H9 (cell line): ENCODE data around the gene PSMB7. TPM values are rescaled to one million over a fixed set of nuclear protein-coding genes. Genes with fewer than 3 reads are reported as not detected.

Source experiments
- DNase-seq: peaks from one replicate; pipeline ENCODE4 v3.0.0-alpha.2; 2017
- H2AFZ ChIP-seq: one replicate; pipeline ENCODE4 v1.6.1; 2013; ENCODE audit warnings: mild to moderate bottlenecking, low read length, control low read depth, moderate library complexity
- H2AK5ac ChIP-seq: 2 replicates; pipeline ENCODE4 v1.6.1; 2013; ENCODE audit warnings: low read length, control low read depth, mixed read lengths; ENCODE audit not compliant: insufficient read length
- H2BK120ac ChIP-seq: one replicate; pipeline ENCODE4 v1.6.1; 2013; ENCODE audit warnings: low read depth, mild to moderate bottlenecking, low read length, control low read depth, inconsistent platforms; ENCODE audit not compliant: poor library complexity, severe bottlenecking
- H2BK12ac ChIP-seq: 2 replicates; pipeline ENCODE4 v1.6.1; 2013; ENCODE audit warnings: low read length, control low read depth, mixed read lengths, low read depth; ENCODE audit not compliant: insufficient read length
- H2BK15ac ChIP-seq: 2 replicates; pipeline ENCODE4 v1.6.1; 2013; ENCODE audit warnings: low read depth, low read length, control low read depth
- H2BK20ac ChIP-seq: one replicate; pipeline ENCODE4 v1.6.1; 2013; ENCODE audit warnings: low read depth, mild to moderate bottlenecking, low read length, control low read depth, inconsistent platforms; ENCODE audit not compliant: poor library complexity, severe bottlenecking
- H2BK5ac ChIP-seq: 2 replicates; pipeline ENCODE4 v1.6.1; 2013; ENCODE audit warnings: low read length, control low read depth, mixed read lengths; ENCODE audit not compliant: insufficient read length
- H3K14ac ChIP-seq: 2 replicates; pipeline ENCODE4 v1.6.1; 2013; ENCODE audit warnings: low read length, control low read depth; ENCODE audit not compliant: insufficient read depth
- H3K18ac ChIP-seq: 2 replicates; pipeline ENCODE4 v1.6.1; 2013; ENCODE audit warnings: low read depth, mild to moderate bottlenecking, mixed read lengths, low read length, control low read depth; ENCODE audit not compliant: insufficient read length
- H3K23ac ChIP-seq: 2 replicates; pipeline ENCODE4 v1.6.1; 2013; ENCODE audit warnings: low read length, control low read depth, mixed read lengths, low read depth; ENCODE audit not compliant: insufficient read length
- H3K23me2 ChIP-seq: 2 replicates; pipeline ENCODE4 v1.6.1; 2013; ENCODE audit warnings: low read depth, mild to moderate bottlenecking, mixed read lengths, low read length, control low read depth; ENCODE audit not compliant: insufficient read length, poor library complexity, severe bottlenecking
- H3K27ac ChIP-seq: 2 replicates; pipeline ENCODE4 v1.5.1; 2013; ENCODE audit warnings: low read length, control low read depth, mixed read lengths, low read depth; ENCODE audit not compliant: insufficient read length
- H3K27me3 ChIP-seq: 2 replicates; pipeline ENCODE4 v1.6.1; 2013; ENCODE audit warnings: low read length, control low read depth, inconsistent platforms; ENCODE audit not compliant: insufficient read depth
- H3K4ac ChIP-seq: 2 replicates; pipeline ENCODE4 v1.6.1; 2013; ENCODE audit warnings: low read depth, mild to moderate bottlenecking, control low read depth, inconsistent platforms, low read length, moderate library complexity
- H3K4me1 ChIP-seq: 2 replicates; pipeline ENCODE4 v1.6.1; 2013; ENCODE audit warnings: low read length, control low read depth, inconsistent platforms; ENCODE audit not compliant: insufficient read depth
- H3K4me2 ChIP-seq: 2 replicates; pipeline ENCODE4 v1.6.1; 2013; ENCODE audit warnings: low read length, control low read depth, mixed read lengths; ENCODE audit not compliant: insufficient read length, insufficient read depth
- H3K56ac ChIP-seq: 2 replicates; pipeline ENCODE4 v1.6.1; 2013; ENCODE audit warnings: low read depth, mild to moderate bottlenecking, mixed read lengths, low read length, control low read depth; ENCODE audit not compliant: insufficient read length
- H3K79me1 ChIP-seq: 2 replicates; pipeline ENCODE4 v1.6.1; 2013; ENCODE audit warnings: low read depth, mild to moderate bottlenecking, moderate library complexity, low read length, control low read depth, inconsistent platforms; ENCODE audit not compliant: insufficient read depth, poor library complexity, severe bottlenecking
- H3K79me2 ChIP-seq: 2 replicates; pipeline ENCODE4 v1.6.1; 2013; ENCODE audit warnings: low read length, control low read depth, inconsistent platforms; ENCODE audit not compliant: insufficient read depth
- H3K9ac ChIP-seq: 2 replicates; pipeline ENCODE4 v1.6.1; 2013; ENCODE audit warnings: low read length, control low read depth, mixed read lengths; ENCODE audit not compliant: insufficient read length; ENCODE audit errors: extremely low read depth
- H3K9me3 ChIP-seq: one replicate; pipeline ENCODE4 v1.6.1; 2013; ENCODE audit warnings: low read depth, low read length, inconsistent platforms; ENCODE audit not compliant: control insufficient read depth
- H3T11ph ChIP-seq: one replicate; pipeline ENCODE4 v1.6.1; 2013; ENCODE audit warnings: mild to moderate bottlenecking, low read length, control low read depth, inconsistent platforms
- H4K20me1 ChIP-seq: one replicate; pipeline ENCODE4 v1.6.1; 2013; ENCODE audit not compliant: control insufficient read depth, insufficient read length, insufficient read depth
- H4K5ac ChIP-seq: 2 replicates; pipeline ENCODE4 v1.6.1; 2013; ENCODE audit warnings: low read depth, mild to moderate bottlenecking, mixed read lengths, low read length, control low read depth; ENCODE audit not compliant: insufficient read length
- H4K8ac ChIP-seq: replicated peaks from 2 replicates; pipeline ENCODE4 v1.6.1; 2013; ENCODE audit warnings: low read length, control low read depth, mixed read lengths, low read depth; ENCODE audit not compliant: insufficient read length
- H4K91ac ChIP-seq: 2 replicates; pipeline ENCODE4 v1.6.1; 2013; ENCODE audit warnings: low read depth, mild to moderate bottlenecking, moderate library complexity, mixed read lengths, low read length, control low read depth; ENCODE audit not compliant: insufficient read length
- H3K27ac Mint-ChIP-seq, 3 experiments: 2 replicates in 2 of 3; 3 replicates in 1 of 3; pipeline ENCODE4 v1.8.0; 2020 to 2021; ENCODE audit warnings: mixed read lengths in 3 of 3, mild to moderate bottlenecking in 1 of 3, moderate library complexity in 1 of 3
- H3K27me3 Mint-ChIP-seq: 2 replicates; pipeline ENCODE4 v1.8.0; 2021; ENCODE audit warnings: low read depth, mild to moderate bottlenecking, moderate library complexity, mixed read lengths
- H3K36me3 Mint-ChIP-seq, 3 experiments: 2 replicates in 2 of 3; 3 replicates in 1 of 3; pipeline ENCODE4 v1.8.0; 2020 to 2021; ENCODE audit warnings: low read depth in 3 of 3, mixed read lengths in 3 of 3; ENCODE audit not compliant: insufficient read depth in 1 of 3
- H3K4me1 Mint-ChIP-seq, 2 experiments: 2 replicates each; pipeline ENCODE4 v1.8.0; 2020; ENCODE audit warnings: mixed read lengths in 2 of 2
- H3K4me3 Mint-ChIP-seq, 2 experiments: 2 replicates in 1 of 2; 3 replicates in 1 of 2; pipeline ENCODE4 v1.8.0; 2020 to 2021; ENCODE audit warnings: mild to moderate bottlenecking in 2 of 2, mixed read lengths in 2 of 2, moderate library complexity in 1 of 2
- H3K9me3 Mint-ChIP-seq, 2 experiments: 2 replicates in 1 of 2; 3 replicates in 1 of 2; pipeline ENCODE4 v1.8.0; 2020; ENCODE audit warnings: mild to moderate bottlenecking in 2 of 2, mixed read lengths in 2 of 2, moderate library complexity in 1 of 2
- CTCF ChIP-seq: fragments of 200-600 bp; sonication (generic); conservative IDR thresholded peaks from 3 replicates; pipeline ENCODE4 v1.8.0; 2021; ENCODE audit warnings: antibody characterized with exemption, mild to moderate bottlenecking
- WGBS: extraction: QIAGEN DNeasy Blood & Tissue Kit; methylation state at CpG from one replicate; pipeline ENCODE4 v1.1.7; 2013; ENCODE audit warnings: missing lambda C conversion rate, low lambda C conversion rate, mixed read lengths; ENCODE audit not compliant: insufficient read length; ENCODE audit errors: extremely low coverage; 5-methylcytosine and 5-hydroxymethylcytosine counted together
- total RNA-seq: library from RNA; stranded (reverse); gene quantifications from 2 replicates; pipeline ENCODE4 v1.2.1, GENCODE V29; 2021

The PSMB7 gene
- total RNA-seq, 1 experiment from 2014 or later: 209 TPM

GRCh38 chr9:124385623-124386022, 29.6 kb downstream of the PSMB7 start:
- no peaks in the 10 kb centered on the region for H3K9me3 Mint-ChIP-seq
- no CpG with 5 or more reads among the region's 7 CpGs for WGBS
- Histone ChIP-seq H4K8ac (no peak overlapping the region), H4K5ac (no peak overlapping the region), H3K79me1 (peaks cover 11% of the 10 kb centered on the region), H4K91ac (no peak overlapping the region), H2BK15ac (no peak overlapping the region), H3K9me3 (no peaks in the 10 kb centered on the region), H3K23ac (no peak overlapping the region), H3K4me1 (no peaks in the 10 kb centered on the region), H3K14ac (no peak overlapping the region), H2BK20ac (no peak overlapping the region), H4K20me1 (no peaks in the 10 kb centered on the region), H2AK5ac (no peak overlapping the region), H3K79me2 (peaks cover 8% of the 10 kb centered on the region; the same call in 1 of the 2 replicates), H3K4me2 (no peak overlapping the region), H2BK120ac (no peak overlapping the region), H2AFZ (no peak overlapping the region), H3T11ph (no peak overlapping the region), H3K9ac (no peak overlapping the region), H3K23me2 (no peaks in the 10 kb centered on the region), H2BK5ac (no peak overlapping the region), H3K27ac (no peak overlapping the region), H3K4ac (no peak overlapping the region), H2BK12ac (no peak overlapping the region), H3K56ac (no peak overlapping the region), H3K27me3 (no peaks in the 10 kb centered on the region), H3K18ac (no peak overlapping the region)
- H3K36me3 Mint-ChIP-seq: peaks cover 5 to 19% (median 14%) of the 10 kb centered on the region in 3 experiments; a peak in 6 of 7 replicates
- peaks cover 12 to 22% of the 10 kb centered on the region in 2 experiments for H3K4me1 Mint-ChIP-seq
- H3K4me3 Mint-ChIP-seq: no peak overlapping the region
- H3K27ac Mint-ChIP-seq: no peak overlapping the region
- no peaks in the 10 kb centered on the region for H3K27me3 Mint-ChIP-seq
- no peak for DNase-seq
- no peak for TF ChIP-seq CTCF
